Endometrium (tissue), 2 donors: ENCODE measurements around the gene MAP3K5.
"Not testable (repeated sequence)": the region's sequence is repeated elsewhere in the genome, so short reads cannot be mapped to it uniquely, and the experiment has no call there.

Source experiments
- FAIRE-seq: peaks from 2 replicates; lab custom pipeline; 2012; peaks lifted over from hg19 to GRCh38; lab: Jason Lieb, UNC
- donor health status: control.
- donor health status: control.

Gene MAP3K5

DNA sequence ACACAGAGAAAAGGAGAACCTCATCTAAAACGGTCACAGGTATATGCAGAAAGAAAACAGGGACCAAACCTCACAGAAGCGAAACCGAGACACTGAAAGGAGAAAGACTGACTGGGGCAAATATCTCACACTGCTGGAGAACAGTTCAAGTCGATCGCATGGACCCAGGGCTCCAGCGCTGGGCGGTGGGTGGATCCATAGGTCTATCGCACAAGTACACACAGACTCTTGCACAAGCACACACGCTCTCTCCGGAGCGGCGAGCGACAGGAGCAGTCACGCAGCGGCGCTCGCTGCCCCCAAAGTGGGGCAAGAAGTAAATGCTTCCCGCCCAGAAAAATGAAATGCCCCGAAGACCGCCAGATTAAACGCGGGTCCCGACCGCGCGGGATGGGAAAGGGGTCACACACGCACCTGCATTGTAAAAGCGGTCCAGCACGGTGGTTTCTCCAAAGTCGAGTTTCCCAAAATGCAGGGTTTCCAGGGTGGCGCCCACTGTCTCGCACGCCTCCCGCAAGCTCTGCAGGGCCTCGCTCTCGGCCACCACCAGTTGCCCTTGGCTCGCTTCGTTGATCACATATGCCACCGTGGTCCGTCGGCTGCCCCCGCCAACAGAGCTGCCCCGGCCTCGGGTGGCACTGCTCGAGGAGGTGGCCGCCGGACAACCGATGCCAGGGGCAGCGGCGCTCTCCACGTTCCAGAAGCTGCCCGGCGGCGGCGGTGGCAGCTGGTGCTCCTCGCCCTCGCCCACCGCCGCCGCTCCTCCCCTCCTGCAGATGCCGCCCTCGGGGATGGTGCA, 782 bp downstream of the MAP3K5 start:
- FAIRE-seq = no peak

- no peak for FAIRE-seq
Observed at GRCh38 chr6:136790411-136791295, 1.6 kb downstream of the MAP3K5 start.

DNA sequence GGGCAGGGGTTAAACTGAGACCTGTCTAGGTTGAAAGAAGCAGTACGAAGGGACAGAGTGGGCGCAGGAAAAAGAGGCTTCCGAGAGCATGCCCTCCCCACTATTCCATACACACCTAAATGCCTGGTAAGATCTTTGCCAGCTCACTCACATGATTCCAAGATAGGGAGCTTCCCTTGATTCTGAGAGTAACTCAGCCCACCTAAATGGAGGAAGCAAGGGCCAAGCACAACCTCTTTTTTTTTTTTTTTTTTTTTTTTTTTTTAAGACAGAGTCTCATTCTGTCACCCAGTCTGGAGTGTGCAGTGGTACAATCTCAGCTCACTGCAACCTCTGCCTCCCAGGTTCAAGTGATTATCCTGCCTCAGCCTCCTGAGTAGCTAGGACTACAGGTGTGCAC, 2.8 kb downstream of the MAP3K5 start:
- not testable (repeated sequence) for FAIRE-seq

DNA sequence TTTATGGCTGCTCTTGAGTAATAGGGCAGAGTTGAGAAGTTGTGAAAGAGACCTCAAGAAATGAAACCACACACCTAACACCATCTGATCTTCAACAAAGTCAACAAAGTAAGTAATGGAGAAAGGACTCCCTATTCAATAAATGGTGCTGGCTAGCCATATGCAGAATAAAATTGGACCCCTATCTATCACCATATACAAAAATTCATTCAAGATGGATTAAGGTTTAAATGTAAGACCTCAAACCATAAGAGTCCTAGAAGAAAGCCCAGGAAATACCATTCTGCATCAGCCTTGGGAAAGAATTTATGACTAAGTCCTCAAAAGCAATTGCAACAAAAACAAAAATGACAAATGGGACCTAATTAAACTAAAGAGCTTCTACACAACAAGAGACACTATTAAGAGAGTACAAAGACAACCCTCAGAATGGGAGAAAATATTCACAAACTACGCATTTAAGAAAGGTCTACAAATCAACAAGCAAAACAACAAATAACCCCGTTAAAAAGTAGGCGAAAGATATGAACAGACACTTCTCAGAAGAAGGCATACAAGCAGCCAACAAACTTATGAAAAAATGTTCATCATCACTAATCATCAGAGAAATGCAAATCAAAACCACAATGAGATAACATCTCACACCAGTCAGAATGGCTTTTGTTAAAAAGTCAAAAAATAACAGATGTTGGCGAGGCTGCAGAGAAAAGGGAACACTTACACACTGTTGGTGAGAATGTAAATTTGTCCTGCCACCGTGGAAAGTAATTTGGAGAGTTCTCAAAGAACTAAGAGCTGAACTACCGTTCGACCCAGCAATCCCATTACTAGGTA, 4.0 kb downstream of the MAP3K5 start:
- FAIRE-seq = no peak

DNA sequence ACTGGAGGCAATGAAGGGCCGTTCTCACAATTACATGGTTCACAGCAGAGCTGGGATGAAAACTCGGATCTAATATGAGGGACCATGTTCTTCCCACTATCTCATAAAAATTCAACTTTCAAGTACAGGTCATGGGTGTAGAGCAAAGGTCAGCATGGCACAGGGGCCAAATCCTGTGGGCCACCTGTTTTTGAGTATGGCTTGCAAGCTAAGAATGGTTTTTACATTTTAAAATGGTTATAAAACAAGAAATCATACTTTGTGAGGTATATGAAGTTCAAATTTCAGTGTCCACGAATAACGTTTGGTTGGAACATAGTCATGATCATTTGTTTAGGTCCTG, 4.6 kb downstream of the MAP3K5 start:
- FAIRE-seq = no peak

- no peak for FAIRE-seq
Observed at GRCh38 chr6:136786658-136787057, 5.6 kb downstream of the MAP3K5 start.

DNA sequence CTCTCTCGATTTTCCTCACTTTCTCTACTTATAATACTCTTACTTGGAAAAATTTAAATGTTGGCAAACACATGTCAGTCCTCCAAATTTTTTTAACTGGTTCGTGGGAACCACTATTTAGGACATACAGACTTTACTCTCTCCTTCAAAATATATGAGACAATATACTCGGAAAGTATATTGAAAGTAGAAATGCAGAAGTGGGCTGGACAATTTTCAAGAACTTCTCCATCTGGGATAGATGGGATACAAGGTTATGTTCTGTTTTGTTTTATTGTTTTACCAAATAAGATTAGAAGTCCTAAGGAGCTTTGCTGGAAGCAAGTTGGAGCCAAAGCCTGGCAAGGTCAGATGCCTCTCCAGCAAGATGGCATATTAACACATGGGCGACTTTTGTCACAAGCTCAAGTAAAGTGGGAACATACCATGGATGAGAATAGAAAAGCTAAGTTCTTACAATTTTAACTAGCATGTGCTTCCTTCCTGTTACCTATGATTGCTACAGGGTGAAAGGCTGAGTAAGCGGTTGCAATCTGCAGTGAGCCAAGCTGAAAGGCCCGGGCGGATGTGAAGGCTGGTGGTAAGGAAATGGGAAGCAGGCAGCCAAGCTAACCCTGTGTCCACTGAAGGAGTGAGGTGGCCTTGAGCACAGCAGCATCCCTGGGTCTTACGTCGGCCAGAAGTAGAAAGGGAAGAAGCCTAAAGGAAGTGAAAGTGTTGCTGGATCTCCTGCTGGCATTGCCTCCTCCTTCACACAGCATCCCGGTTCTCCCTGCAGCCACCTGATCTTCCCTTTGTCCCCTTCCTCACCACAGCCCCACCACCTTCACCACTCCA, 7.1 kb downstream of the MAP3K5 start:
- no peak for FAIRE-seq

DNA sequence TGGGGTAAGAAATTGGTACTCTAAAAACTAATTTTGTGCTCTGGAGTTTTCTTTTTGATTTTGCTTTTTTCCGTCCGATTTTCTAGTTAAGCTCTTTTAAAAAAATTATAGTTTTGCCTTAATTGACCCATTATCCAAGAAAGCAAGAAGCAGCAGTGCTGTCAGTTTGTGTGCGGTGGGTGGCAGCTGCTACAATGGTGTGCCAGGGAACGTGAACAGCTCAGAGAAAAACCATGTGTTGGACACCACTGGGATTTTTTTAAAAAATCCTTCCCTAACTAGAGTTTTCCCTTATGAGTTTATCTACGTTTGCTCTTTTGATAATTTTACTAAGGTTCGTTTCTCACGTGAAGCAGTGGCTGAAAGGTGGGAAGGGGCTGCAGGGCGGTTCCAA, 8.0 kb downstream of the MAP3K5 start:
- no peak for FAIRE-seq

- FAIRE-seq = no peak
Observed at GRCh38 chr6:136783495-136784270, 8.6 kb downstream of the MAP3K5 start.

DNA sequence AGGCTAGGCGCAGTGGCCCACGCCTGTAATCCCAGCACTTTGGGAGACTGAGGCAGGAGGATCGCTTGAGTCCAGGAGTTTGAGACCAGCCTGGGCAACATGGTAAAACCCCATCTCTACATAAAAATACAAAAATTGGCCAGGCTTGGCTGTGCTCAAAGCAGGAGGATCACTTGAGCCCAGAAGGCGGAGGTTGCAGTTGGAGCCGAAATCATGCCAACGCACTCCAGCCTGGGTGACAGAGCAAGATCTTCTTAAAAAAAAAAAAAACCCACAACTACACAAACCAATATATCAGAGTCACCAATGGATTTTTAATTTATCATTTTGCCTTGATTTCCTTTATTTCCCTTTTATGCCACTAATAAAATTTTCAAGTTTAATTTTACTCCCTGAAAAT, 9.3 kb downstream of the MAP3K5 start:
- FAIRE-seq = no peak

- no peak for FAIRE-seq
Observed at GRCh38 chr6:136782021-136782770, 10.1 kb downstream of the MAP3K5 start.

DNA sequence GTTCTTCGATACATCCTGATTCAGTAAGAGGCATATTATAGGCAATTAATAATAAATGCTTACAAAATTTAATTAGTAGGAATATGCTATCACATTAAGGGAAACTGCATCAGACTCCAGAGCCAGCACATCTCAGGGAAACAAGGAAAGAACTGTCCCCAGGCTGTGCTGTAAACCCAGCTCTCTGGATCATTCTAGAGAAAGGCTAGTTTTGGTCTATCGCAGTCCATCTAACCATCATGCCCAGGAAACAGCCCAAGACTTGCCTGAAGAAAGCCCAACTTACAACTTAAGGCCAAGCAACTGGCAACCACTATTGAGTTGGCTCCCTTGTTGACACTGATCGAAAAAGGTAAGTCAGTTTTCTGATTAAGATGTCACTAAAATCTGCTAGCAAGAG, 11.3 kb downstream of the MAP3K5 start:
- no peak for FAIRE-seq

DNA sequence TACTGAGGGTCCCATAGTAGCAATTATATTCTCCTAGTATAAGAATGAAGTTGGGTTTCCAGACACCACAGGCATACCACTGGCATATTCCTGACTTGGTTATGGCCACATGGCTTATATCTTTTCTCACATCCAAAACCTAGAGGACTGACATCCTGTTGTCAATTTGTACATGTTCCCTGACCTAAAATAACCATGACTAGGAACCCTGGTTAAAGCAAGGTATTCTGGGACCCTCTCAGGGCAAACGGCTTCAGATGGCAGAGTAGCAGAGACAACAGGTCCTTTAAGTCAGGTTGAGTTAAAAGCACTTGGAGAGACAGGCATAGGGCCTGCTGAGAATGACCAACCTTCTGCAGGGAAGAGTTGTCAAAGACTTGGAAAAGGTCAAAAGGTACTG, 12.6 kb downstream of the MAP3K5 start:
- no peak for FAIRE-seq

DNA sequence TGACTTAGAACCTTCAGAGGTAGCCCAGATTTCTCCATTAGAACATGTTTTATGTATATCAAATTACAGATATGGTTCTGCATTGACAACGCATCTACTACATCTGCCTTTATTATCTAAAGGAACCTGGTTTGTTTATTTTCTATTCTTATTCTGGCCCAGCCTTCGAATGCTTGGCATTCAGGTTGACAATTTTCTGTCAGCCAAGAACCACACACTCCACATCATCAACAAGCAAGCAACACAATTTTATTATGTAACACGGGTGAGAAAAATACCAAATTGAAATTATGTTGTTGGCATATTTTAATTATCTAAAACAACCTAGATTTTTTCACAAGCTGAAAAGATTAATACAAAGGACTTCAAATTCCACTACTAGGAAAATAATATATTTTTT, 14.6 kb downstream of the MAP3K5 start:
- FAIRE-seq = no peak

- FAIRE-seq = no peak
Observed at GRCh38 chr6:136775548-136775947, 16.7 kb downstream of the MAP3K5 start.

DNA sequence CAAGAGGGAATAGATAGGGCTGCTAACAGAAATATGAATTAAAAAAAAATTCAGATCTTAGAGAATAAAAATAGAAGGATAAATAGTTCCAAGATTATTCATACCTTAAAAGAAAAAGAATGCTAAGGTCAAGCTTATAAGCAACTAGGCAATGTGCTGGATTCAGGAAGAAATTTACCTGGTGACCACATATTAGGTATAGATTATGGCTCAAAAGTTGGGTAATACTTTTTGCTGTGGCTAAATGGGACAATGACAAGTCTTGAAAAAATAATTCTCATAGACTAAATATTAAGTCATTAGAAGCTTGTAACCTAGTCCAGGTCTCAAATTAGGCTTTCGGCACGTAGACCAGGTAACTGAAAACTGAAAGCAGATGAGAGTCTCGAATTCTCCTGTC, 17.2 kb downstream of the MAP3K5 start:
- FAIRE-seq = no peak

DNA sequence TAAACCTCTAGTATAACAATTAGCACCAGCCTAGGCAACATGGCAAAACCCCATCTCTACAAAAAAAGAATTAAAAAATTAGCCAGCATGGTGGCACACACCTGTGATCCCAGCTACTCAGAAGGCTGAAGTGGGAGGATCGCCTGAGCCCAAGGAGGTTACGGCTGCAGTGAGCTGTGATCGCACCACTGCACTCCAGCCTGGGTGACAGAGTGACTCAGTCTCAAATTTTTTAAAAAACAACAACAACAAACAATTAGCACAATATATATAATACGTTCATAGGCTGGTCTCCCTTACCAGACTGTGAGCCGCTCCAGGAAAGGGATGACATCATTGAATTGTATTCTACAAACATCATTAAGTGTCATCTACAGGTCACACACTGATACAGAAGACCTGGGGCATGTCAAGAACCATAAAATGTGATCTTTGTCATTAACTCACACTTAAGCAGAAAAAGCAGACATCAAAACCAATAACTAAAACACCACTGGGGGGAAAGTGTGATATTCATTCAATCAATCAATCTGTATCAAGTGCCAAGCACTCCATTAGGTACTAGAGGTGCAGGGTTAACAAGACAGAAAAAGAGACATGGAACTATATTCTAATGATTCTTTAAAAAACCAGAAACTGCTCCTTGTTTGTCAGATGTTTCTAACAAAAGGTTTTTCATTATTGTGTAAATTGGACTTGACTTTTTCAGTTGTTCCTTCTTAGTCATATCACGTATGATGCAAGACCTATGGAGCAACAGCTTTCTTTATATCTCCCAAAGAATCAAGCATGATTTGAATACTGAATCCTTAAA, 17.8 kb downstream of the MAP3K5 start:
- no peak for FAIRE-seq

DNA sequence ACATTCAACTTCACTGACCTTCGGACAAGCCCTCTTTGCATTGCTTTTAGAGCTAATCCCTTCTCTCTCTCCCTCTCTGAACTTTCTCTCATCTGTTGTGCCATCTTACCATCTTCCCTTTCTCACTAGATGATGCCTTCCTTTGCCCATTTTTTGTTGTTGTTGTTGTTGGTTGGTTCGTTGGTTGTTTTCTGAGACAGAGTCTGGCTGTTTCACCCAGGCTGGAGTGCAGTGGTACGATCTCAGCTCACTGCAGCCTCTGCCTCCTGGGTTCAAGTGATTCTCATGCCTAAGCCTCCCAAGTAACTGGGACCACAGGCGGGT, 18.8 kb downstream of the MAP3K5 start:
- no peak for FAIRE-seq

DNA sequence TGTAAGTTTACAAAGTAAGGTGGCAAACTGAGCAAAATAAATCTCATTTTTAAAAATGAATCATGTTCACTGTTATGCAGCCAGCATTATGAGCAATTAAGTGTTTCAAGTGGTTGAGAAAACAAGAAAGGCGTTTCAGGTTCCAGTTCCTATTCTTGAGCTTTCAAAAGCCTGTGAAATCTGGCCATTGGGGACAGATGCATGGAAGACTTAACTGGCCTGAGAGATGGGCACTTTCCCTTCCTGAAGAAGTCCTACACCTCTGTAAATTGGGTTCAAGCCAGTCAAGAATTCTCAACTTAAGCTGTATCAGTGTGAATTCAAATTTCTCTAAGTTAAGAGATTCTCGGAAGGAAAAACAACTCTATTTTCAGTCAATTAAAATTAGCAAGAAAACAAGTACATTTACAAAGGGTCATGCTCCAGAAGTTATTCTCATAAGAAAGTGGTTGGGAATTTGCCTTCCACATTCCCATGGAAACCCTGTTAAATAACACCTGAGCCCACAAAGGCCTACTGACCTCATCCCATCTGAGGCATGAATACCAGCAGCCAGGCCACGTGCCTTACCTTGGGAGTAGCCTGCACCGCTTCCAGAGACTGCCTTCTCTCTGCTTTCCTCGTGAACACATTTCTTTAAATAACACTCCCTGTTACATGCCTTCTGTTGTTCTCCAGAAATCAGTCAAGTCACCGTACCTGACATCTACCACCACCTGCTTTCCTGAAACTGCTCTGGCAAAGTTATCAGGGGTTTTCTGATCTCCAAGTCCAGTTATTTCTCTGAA, 19.4 kb downstream of the MAP3K5 start:
- no peak for FAIRE-seq
